GM21447 (cell line): ENCODE measurements around the gene CXCR5.

ENCODE experiments used
- ATAC-seq: cut with Tn5 transposase; IDR thresholded peaks from one replicate; pipeline ENCODE4 v1.9.1; 2021; ENCODE audit not compliant: unreplicated experiment

The CXCR5 gene

DNA sequence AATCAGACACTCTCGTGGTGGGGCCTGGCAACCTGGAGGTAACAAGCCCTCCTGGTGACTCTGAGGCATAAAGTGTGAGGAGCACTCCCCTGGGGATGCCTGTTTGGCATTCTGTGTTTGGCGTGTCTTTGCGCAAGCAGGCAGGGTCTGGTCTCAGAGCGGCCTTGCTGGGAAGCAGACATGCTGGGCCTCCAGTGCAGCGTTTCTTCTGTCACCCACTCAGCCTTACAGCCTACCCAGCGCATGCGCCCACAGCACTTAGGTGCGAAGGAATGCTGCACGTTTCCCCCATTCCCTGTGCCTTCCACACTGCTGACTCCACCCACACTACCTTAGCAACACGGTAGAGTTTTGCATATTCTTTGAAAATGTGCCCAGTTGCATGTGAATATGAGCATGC lies 7.4 kb upstream of the CXCR5 start:
- ATAC-seq, result no peak

DNA sequence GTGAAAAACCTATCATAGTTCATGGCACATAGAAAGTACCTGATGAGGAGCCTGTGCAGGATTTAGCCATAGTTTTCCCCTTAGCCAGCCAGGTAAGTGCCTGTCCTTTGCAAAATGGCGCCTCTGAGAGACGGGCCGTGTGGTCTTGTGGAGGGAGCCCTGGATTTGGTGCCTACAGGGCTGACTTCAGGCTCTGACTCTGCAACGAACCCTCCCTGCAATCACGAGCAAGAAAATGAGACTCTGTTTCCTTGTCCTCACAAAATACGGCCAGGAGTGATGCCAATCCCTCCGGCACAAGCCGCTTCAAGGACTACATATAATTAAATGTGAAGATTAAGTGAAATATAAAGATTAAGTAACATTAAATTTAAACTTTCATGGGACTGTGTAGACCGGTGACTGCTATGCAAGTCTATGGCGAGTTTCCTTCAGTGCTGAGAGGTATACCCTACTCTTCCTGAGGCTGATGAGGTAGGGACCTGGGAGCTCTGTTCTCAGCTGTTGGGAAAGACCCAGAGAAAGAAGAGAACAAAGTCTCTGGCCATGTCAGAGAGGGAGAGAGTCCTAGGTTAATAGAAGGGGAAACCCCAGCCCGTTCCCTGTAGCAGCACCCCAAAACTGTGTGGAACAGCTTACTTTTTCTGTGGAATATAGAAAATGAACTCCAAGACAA lies 6.1 kb upstream of the CXCR5 start:
- no peak for ATAC-seq

DNA sequence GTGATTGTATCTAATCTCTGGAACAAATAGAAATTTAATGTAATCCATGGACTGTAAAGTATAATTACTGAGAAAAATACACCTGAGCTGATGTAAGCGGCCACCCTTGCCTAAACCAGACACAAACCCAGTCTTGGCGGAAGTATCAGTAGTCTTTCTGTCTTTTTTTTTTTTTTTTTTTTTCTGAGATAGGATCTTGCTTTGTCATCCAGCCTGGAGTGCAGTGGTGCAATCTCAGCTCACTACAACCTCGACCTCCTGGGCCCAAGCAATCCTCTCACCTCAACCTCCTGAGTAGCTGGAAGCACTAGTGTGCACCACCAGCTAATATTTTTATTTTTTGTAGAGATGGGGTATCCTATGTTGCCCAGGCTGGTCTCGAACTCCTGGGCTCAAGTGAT lies 5.5 kb upstream of the CXCR5 start:
- no peak for ATAC-seq

DNA sequence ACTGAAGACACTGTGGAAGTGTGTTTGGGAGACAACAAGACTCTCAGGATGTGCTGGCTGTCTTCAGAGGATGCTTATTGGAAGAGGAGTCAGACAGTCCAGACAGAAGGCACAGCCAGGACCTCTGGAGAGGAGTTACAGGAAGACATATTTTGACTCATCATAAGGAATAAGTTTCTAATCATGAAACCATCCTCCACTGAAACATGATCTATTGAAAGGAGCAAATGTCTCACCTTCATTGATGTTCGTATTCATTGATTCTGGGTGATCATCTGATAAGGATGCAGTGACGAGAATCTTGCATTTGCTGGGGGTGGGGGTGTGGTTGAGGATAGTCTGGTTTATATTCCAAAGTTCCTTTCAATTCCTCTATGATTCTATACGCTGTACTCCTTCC lies 2.5 kb upstream of the CXCR5 start:
- ATAC-seq, result no peak

DNA sequence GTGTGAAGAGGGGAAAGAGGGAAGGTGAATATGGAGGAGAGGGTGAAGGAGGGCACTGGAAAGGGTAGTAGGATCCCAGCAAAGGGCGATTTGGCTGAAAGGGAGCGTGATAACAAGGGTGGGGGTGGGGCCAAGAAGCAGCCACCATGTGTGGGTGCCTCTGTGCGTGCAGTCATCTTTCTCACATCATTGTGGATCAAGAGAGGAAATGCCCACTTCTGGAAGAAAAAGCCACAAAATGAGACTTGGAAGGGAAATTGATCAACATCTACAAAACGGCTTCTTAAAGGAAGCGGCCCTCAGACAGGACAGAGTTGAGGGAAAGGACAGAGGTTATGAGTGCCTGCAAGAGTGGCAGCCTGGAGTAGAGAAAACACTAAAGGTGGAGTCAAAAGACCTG lies 1.2 kb upstream of the CXCR5 start:
- no peak for ATAC-seq

- ATAC-seq, result no peak
Measured at GRCh38 chr11:118883004-118883367, 706 bp upstream of the CXCR5 start.

DNA sequence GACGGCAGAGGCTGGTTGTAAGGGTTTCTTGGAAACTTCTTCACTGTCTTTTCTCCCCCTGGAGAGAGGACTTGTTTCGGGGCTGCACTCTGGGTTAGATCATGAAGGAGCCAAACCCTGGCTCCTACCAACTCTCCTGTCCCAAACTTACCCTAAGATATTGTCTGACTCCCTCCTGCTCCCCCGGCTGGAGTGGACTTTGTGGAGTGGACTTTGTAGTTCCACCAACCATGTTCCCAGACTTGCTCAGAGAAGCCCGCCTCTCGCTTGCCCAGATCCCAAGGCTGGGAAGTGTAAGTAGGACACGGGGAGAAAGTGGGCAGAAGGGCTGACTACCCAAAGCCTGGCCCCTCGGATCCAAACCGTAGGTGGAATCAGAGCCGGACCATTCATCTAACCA lies 1.2 kb downstream of the CXCR5 start:
- ATAC-seq, result no peak

DNA sequence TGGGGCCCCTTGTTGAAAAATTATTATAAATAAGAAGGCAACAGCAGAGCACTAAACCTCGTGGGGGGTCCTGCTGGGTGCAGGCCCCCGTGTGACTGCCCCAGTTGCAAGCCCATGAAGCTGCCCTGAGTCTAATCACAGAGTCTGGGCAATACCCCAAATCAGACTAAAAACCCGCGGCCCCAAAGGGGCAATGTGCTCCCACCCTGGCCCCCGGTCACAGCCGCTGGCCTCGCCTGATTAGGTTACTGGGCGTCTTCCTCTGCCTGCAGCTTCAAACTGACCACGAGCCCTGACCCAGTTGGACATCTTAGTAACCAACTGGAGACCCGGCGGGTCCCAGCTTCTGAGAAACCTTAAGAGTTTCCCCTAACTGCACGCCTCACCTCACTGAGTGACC lies 1.6 kb downstream of the CXCR5 start:
- ATAC-seq, result no peak

DNA sequence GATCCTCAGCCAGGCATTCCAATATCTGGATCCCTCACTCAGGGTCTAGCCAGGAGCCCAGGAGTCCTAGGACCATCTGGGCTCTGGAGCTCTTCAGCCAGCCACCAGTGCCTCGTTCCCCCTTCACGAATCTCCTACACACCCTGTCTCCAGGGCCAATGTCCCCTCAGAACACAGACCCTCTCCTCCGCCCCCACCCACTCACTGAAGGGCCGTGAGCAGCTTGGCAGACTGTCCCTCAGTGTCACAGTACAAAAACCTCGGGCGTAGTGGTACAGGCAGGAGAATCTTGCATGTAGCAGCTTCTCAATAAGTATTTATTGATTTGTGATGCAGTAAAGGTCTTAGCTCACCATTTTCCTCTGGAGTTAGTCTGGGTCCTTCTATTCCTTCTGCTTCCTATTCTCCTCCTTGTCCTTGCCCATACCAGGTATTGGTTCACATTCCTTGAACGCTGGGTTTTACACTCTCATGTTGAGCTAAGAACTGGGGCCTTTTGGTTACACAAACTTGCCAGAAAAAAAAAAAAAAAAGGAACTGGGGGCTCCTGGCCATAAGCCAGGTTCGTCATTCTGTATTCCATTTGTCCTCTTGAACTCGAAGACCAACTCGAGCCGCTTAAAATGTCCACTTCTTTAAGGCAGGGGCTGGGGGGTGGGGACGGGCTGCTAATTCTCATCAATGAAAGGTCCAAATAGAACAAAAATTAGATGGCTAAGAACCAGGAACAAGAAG lies 2.3 kb downstream of the CXCR5 start:
- no peak for ATAC-seq

DNA sequence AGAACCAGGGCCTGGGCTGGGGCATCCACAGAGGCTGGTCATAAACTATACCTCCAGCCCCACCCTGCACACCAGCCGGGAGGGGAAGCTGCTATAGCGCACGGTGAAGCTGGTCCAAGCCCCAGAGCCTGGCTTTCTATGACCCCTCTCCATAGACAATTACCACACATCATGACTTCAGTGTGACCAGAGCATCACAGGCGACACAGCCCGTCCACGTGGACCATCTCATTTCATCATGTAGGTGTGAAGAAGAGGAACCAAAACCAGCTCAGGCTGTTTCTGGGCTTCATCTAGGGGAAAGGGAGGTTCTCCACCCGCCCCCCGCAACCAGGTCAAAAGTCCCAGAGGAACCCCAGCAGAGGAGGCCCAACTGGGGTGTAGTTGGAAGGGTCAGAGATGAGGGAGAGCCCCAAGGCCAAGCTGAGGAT lies 3.0 kb downstream of the CXCR5 start:
- ATAC-seq, result no peak

GRCh38 chr11:118887206-118887605 lies 3.5 kb downstream of the CXCR5 start:
- no peak for ATAC-seq

GRCh38 chr11:118888398-118888797 lies 4.7 kb downstream of the CXCR5 start:
- ATAC-seq, result no peak

- ATAC-seq, result no peak
Measured at GRCh38 chr11:118889797-118890196, 6.1 kb downstream of the CXCR5 start.

GRCh38 chr11:118892514-118892913 lies 8.8 kb downstream of the CXCR5 start:
- peak; percentile 46 for ATAC-seq

DNA sequence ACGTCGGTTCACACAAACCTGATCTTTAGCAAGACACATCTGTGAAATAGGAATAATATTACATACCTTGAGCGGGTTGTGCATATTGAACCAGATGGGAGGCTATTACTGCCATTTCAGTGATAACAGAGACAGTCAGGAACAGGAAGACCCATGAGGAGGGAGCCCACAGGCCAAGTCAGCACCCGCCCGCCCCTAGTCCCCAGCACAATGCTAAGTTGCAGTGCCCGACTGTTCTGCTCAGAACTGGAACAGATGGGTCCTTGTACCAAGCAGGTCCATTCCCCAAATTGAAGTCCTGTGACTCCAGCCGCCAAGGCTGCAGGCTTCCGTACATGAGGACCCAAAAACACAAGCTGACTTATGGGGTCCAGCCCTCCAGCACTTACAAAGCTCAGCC lies 9.3 kb downstream of the CXCR5 start:
- no peak for ATAC-seq

GRCh38 chr11:118893662-118894061 lies 10.0 kb downstream of the CXCR5 start:
- no peak for ATAC-seq

- no peak for ATAC-seq
Measured at GRCh38 chr11:118894192-118894591, 10.5 kb downstream of the CXCR5 start.

DNA sequence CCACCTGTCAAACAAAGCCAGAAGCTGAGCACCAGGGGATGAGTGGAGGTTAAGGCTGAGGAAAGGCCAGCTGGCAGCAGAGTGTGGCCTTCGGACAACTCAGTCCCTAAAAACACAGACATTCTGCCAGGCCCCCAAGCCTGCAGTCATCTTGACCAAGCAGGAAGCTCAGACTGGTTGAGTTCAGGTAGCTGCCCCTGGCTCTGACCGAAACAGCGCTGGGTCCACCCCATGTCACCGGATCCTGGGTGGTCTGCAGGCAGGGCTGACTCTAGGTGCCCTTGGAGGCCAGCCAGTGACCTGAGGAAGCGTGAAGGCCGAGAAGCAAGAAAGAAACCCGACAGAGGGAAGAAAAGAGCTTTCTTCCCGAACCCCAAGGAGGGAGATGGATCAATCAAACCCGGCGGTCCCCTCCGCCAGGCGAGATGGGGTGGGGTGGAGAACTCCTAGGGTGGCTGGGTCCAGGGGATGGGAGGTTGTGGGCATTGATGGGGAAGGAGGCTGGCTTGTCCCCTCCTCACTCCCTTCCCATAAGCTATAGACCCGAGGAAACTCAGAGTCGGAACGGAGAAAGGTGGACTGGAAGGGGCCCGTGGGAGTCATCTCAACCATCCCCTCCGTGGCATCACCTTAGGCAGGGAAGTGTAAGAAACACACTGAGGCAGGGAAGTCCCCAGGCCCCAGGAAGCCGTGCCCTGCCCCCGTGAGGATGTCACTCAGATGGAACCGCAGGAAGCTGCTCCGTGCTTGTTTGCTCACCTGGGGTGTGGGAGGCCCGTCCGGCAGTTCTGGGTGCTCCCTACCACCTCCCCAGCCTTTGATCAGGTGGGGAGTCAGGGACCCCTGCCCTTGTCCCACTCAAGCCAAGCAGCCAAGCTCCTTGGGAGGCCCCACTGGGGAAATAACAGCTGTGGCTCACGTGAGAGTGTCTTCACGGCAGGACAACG lies 11.7 kb downstream of the CXCR5 start:
- peak; percentile 81 for ATAC-seq

GRCh38 chr11:118896472-118896913 lies 12.8 kb downstream of the CXCR5 start:
- no peak for ATAC-seq

DNA sequence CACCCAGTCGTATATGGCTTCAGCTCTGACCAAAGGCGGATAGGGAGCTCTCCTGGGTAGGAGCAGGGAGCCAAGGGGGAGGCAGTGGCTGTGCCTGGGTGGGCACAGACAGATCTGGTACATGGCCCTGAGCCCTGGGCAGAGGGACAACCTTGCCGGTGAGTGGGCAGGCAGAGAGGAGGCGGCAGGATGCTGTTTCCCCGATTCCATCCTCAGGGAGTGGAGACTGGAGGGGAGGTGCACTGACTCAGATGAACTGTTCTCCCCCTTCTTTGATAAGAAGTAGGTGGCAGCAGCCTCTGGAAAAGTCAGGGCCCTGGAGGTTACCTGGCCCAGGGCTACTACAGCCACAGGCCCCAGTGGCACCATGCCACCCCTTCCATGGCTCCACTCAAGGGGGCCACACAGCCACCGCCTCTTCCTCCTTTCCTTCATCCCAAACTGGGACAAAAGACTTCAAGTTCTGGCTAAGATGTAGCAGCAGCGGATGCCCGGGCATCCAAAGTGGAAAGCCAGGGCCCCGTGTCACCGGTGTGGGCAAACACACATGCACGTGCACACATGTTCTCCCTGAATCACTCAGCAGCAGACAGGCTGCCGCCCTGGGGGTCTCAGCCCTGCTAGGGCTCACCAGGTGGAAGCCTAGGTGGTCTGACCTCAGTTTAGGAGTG lies 13.4 kb downstream of the CXCR5 start:
- ATAC-seq, result no peak

DNA sequence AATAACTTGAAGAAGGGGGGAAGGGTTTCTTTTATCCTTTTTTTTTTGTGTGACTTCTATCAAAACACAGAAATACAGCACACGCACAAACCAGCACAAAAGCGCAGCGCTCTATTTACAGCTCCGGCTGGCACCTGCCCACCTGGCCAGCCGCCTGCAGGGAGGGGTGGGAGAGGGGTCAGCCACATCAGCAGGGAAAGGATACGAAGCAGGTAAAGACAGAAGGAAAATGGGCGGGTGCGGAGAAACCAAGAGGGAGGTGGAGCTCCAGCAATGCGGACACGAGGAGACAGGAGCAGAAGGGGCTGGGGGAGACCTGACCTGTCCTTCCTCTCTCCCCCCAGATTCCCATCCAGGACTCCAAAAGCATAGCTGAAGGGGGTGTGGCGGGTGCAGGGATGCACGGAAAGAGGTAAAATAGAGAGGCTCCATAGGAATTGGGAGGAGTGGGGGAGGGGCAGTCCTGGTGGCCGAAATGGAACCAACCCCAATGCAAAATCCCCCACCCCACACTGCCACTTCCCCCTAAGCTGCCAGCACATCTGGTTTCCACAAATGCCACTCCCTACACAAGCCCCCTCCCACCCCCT lies 14.1 kb downstream of the CXCR5 start:
- no peak for ATAC-seq
